SK-N-SH (cell line): ENCODE results near the gene TAOK2. TPM values are rescaled to one million over a fixed set of nuclear protein-coding genes. Genes with fewer than 3 reads are reported as not detected.

Experiments
- CTCF ChIA-PET: fragments of 300-600, 350-600 bp; formaldehyde crosslinking; extraction: SDS; loops from one replicate; lab custom pipeline; 2021; lab: Yijun Ruan, JAX
- POLR2A ChIA-PET: fragments of 350-600 bp; sonication (Branson Sonifier 250); formaldehyde crosslinking; extraction: SDS; loops from one replicate; lab custom pipeline; 2020; ENCODE audit warnings: antibody characterized with exemption, inconsistent platforms; lab: Yijun Ruan, JAX
- DNase-seq: peaks from one replicate; pipeline ENCODE4 v3.0.0; 2012
- H2AFZ ChIP-seq: fragments of 200-600 bp; sonication (generic); 2 replicates; pipeline ENCODE4 v1.8.1; 2016; ENCODE audit warnings: antibody characterized with exemption, mild to moderate bottlenecking, low read depth
- H3F3A ChIP-seq: fragments of 200-600 bp; sonication (generic); replicated peaks from 2 replicates; pipeline ENCODE3; 2016; ENCODE audit warnings: antibody characterized with exemption, mild to moderate bottlenecking; ENCODE audit not compliant: insufficient read depth
- H3K27ac ChIP-seq, 2 experiments: fragments of 200-500 bp in 1 of 2; fragments of 200-600 bp in 1 of 2; sonication (Bioruptor generic) in 1 of 2; sonication (generic), shearing (Covaris generic) in 1 of 2; 2 replicates each; pipeline versions ENCODE4 v1.5.1 to v1.6.1; 2014 to 2016; ENCODE audit warnings: low read depth in 2 of 2, inconsistent platforms in 1 of 2, low read length in 1 of 2, mild to moderate bottlenecking in 1 of 2, mixed read lengths in 1 of 2
- H3K27me3 ChIP-seq: fragments of 200-600 bp; sonication (generic), shearing (Covaris generic); 2 replicates; pipeline ENCODE4 v1.6.1; 2016; ENCODE audit warnings: mixed run types; ENCODE audit not compliant: insufficient read depth
- H3K36me3 ChIP-seq, 2 experiments: fragments of 200-500 bp in 1 of 2; fragments of 200-600 bp in 1 of 2; sonication (Bioruptor generic) in 1 of 2; sonication (generic) in 1 of 2; replicated peaks in 1 of 2; 2 replicates each; pipeline versions ENCODE3 to v1.5.1; 2014 to 2016; ENCODE audit warnings: low read length in 1 of 2, mild to moderate bottlenecking in 1 of 2; ENCODE audit not compliant: insufficient read depth in 2 of 2, control insufficient read depth in 1 of 2
- H3K4me1 ChIP-seq, 2 experiments: fragments of 200-500 bp in 1 of 2; fragments of 200-600 bp in 1 of 2; sonication (Bioruptor generic) in 1 of 2; sonication (generic), shearing (Covaris generic) in 1 of 2; 2 replicates each; pipeline versions ENCODE4 v1.5.1 to v1.6.1; 2014 to 2016; ENCODE audit warnings: low read depth in 1 of 2, low read length in 1 of 2, mixed run types in 1 of 2; ENCODE audit not compliant: insufficient read depth in 2 of 2, control insufficient read depth in 1 of 2
- H3K4me2 ChIP-seq: fragments of 200-600 bp; sonication (generic), shearing (Covaris generic); 2 replicates; pipeline ENCODE4 v1.6.1; 2017; ENCODE audit warnings: mixed run types
- H3K4me3 ChIP-seq, 2 experiments: fragments of 200-500 bp in 1 of 2; fragments of 200-600 bp in 1 of 2; sonication (Bioruptor generic) in 1 of 2; sonication (generic), shearing (Covaris generic) in 1 of 2; 2 replicates each; pipeline versions ENCODE4 v1.5.1 to v1.8.1; 2014 to 2016; ENCODE audit warnings: low read depth in 2 of 2, inconsistent platforms in 1 of 2, low read length in 1 of 2, mild to moderate bottlenecking in 1 of 2, mixed read lengths in 1 of 2, moderate library complexity in 1 of 2
- H3K79me2 ChIP-seq: fragments of 200-600 bp; sonication (generic); 2 replicates; pipeline ENCODE4 v1.8.1; 2017; ENCODE audit warnings: mild to moderate bottlenecking; ENCODE audit not compliant: insufficient read depth
- H3K9ac ChIP-seq: fragments of 200-600 bp; sonication (generic); 2 replicates; pipeline ENCODE4 v1.6.1; 2017; ENCODE audit warnings: mixed run types
- H3K9me2 ChIP-seq: fragments of 200-600 bp; sonication (generic); 2 replicates; pipeline ENCODE4 v1.6.1; 2017; ENCODE audit warnings: mixed run types
- H3K9me3 ChIP-seq: fragments of 200-600 bp; sonication (generic); 2 replicates; pipeline ENCODE4 v1.6.1; 2017; ENCODE audit warnings: mixed run types, mild to moderate bottlenecking, moderate library complexity
- H4K20me1 ChIP-seq: fragments of 200-600 bp; sonication (generic); 2 replicates; pipeline ENCODE4 v1.6.1; 2017; ENCODE audit warnings: mild to moderate bottlenecking, mixed run types; ENCODE audit not compliant: insufficient read depth
- CHD2 ChIP-seq: fragments of 150-350 bp; IDR thresholded peaks from 2 replicates; pipeline ENCODE4 v1.6.1; 2018; ENCODE audit warnings: low read length; ENCODE audit not compliant: partially characterized antibody
- ELF1 ChIP-seq: IDR thresholded peaks from 2 replicates; pipeline ENCODE4 v1.4.0; 2012
- EZH2phosphoT487 ChIP-seq: fragments of 200-600 bp; sonication (generic); IDR thresholded peaks from 2 replicates; pipeline ENCODE4 v1.6.1; 2017; ENCODE audit warnings: low read depth, mixed run types, mild to moderate bottlenecking, antibody characterized with exemption, moderate library complexity, borderline replicate concordance
- FOSL2 ChIP-seq: IDR thresholded peaks from 2 replicates; pipeline ENCODE4 v1.4.0; 2012; ENCODE audit warnings: low read depth, mild to moderate bottlenecking, moderate library complexity, borderline replicate concordance
- FOXM1 ChIP-seq: IDR thresholded peaks from 2 replicates; pipeline ENCODE4 v1.4.0; 2012; ENCODE audit warnings: low read depth, mild to moderate bottlenecking
- GABPA ChIP-seq: IDR thresholded peaks from 2 replicates; pipeline ENCODE4 v1.4.0; 2012; ENCODE audit warnings: low read depth, mild to moderate bottlenecking
- GATA2 ChIP-seq: sonication (generic); formaldehyde crosslinking; IDR thresholded peaks from 2 replicates; pipeline ENCODE4 v1.5.0; 2020; ENCODE audit warnings: mild to moderate bottlenecking, missing genetic modification reagents
- MEF2A ChIP-seq: IDR thresholded peaks from 2 replicates; pipeline ENCODE4 v1.4.0; 2012; ENCODE audit warnings: low read depth, borderline replicate concordance
- NRF1 ChIP-seq: IDR thresholded peaks from 2 replicates; pipeline ENCODE4 v1.6.1; 2012; ENCODE audit warnings: low read depth, mild to moderate bottlenecking, low read length
- RCOR1 ChIP-seq: fragments of 150-350 bp; IDR thresholded peaks from 2 replicates; pipeline ENCODE4 v1.6.1; 2017; ENCODE audit warnings: antibody characterized with exemption, low read length
- SIN3A ChIP-seq: IDR thresholded peaks from 2 replicates; pipeline ENCODE4 v1.6.1; 2012; ENCODE audit warnings: low read depth, mild to moderate bottlenecking, low read length, moderate library complexity, borderline replicate concordance
- SMC3 ChIP-seq: IDR thresholded peaks from 2 replicates; pipeline ENCODE4 v1.6.1; 2012; ENCODE audit warnings: low read depth, low read length, improper control_type of control experiment
- TAF1 ChIP-seq: IDR thresholded peaks from 2 replicates; pipeline ENCODE4 v1.6.1; 2012; ENCODE audit warnings: low read depth, mild to moderate bottlenecking, low read length, moderate library complexity, borderline replicate concordance
- TCF12 ChIP-seq: IDR thresholded peaks from 2 replicates; pipeline ENCODE4 v1.4.0; 2012
- TEAD4 ChIP-seq: IDR thresholded peaks from 2 replicates; pipeline ENCODE4 v1.4.0; 2012; ENCODE audit warnings: mild to moderate bottlenecking, borderline replicate concordance; ENCODE audit not compliant: insufficient read depth
- WGBS: methylation state at CpG from one replicate; pipeline ENCODE4 v1.1.6; 2017; ENCODE audit warnings: low lambda C conversion rate; 5-methylcytosine and 5-hydroxymethylcytosine counted together
- polyA plus RNA-seq, 3 experiments: library from polyadenylated mRNA; depleted of rRNA; stranded (reverse); fragments of >200 nt; gene quantifications; 2 replicates each; pipeline ENCODE4 v1.2.3, GENCODE V29; 2012
- TF ChIP-seq, protein P1 (sequence below): IDR thresholded peaks from 2 replicates; pipeline ENCODE4 v1.4.0; 2012; ENCODE audit warnings: low read depth
- TF ChIP-seq, protein P2 (sequence below): fragments of 200-600 bp; sonication (generic); IDR thresholded peaks from 2 replicates; pipeline ENCODE4 v1.6.1; 2017; ENCODE audit warnings: antibody characterized with exemption, mild to moderate bottlenecking, moderate library complexity
- TF ChIP-seq, protein P3 (sequence below): fragments of 150-350 bp; IDR thresholded peaks from 2 replicates; pipeline ENCODE4 v1.6.1; 2017; ENCODE audit warnings: antibody characterized with exemption, low read length, low read depth, borderline replicate concordance
- TF ChIP-seq, protein P4 (sequence below): fragments of 150-350 bp; IDR thresholded peaks from 2 replicates; pipeline ENCODE4 v1.6.1; 2016; ENCODE audit warnings: mild to moderate bottlenecking, low read depth, low read length

TAOK2 gene
- polyA plus RNA-seq, 1 of the 3 experiments (the other 2 are of a cell fraction), result 21.9 TPM

DNA sequence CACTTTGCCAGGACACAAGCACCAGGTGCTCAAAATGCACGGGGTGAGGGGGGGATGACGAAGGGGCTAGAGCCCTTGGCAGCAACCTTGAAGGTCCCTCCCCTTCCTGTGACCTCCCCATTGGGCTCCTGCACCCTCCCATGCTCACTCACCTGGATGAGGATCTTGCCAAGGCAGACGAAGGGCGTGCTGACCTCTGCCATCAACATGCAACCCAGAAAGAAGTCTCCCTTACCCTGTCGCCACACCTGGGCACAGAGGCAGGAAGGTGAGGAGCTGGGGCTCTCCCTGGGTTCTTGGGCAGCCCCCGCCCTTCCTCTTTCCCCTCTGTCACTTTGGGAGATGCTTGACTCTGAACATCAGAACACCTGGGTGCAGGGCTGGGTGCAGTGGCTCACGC is 51.9 kb downstream of the TAOK2 start:
- POLR2A ChIA-PET, result no interaction called here

DNA sequence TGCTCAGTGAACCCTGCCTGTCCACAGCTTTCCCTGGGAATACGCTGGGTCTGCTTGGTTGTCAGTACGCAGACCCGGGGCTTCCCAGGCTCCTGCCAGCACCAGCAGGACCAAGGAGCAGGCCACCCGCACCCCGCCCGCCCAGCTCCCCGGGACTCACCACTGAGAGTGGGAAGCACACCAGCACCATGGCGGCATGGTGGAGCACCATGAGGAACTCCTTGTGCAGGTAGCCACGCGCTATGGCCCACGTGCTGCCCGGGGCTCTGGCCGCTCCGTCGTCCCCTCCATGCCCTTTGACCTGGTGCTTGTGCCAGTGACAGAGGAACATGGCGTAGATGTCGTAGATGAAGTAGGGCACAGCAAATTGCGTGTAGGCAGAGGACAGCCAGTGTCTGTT is 52.8 kb downstream of the TAOK2 start:
- 84% methylated on average over 6 of the region's 18 CpGs for WGBS
- no peak overlapping the region for H3K9ac ChIP-seq
- DNase-seq, result no peak
- ChIA-PET CTCF (no interaction called here), POLR2A (interaction anchor here (0.6 kb wide), 1 partner anchor 65 kb away, joined by 4 read pairs; the partner anchor contains the start of gene TMEM219)
- no peak for TF ChIP-seq MEF2A
- no peak for TF ChIP-seq ELF1
- TF ChIP-seq, protein P1, sequence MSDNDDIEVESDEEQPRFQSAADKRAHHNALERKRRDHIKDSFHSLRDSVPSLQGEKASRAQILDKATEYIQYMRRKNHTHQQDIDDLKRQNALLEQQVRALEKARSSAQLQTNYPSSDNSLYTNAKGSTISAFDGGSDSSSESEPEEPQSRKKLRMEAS, result no peak
- TF ChIP-seq, protein P2, sequence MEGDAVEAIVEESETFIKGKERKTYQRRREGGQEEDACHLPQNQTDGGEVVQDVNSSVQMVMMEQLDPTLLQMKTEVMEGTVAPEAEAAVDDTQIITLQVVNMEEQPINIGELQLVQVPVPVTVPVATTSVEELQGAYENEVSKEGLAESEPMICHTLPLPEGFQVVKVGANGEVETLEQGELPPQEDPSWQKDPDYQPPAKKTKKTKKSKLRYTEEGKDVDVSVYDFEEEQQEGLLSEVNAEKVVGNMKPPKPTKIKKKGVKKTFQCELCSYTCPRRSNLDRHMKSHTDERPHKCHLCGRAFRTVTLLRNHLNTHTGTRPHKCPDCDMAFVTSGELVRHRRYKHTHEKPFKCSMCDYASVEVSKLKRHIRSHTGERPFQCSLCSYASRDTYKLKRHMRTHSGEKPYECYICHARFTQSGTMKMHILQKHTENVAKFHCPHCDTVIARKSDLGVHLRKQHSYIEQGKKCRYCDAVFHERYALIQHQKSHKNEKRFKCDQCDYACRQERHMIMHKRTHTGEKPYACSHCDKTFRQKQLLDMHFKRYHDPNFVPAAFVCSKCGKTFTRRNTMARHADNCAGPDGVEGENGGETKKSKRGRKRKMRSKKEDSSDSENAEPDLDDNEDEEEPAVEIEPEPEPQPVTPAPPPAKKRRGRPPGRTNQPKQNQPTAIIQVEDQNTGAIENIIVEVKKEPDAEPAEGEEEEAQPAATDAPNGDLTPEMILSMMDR, result no peak
- TF ChIP-seq, protein P3, sequence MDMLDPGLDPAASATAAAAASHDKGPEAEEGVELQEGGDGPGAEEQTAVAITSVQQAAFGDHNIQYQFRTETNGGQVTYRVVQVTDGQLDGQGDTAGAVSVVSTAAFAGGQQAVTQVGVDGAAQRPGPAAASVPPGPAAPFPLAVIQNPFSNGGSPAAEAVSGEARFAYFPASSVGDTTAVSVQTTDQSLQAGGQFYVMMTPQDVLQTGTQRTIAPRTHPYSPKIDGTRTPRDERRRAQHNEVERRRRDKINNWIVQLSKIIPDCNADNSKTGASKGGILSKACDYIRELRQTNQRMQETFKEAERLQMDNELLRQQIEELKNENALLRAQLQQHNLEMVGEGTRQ, result no peak
- no peaks in the 10 kb centered on the region for H3K9me2 ChIP-seq
- H3K9me3 ChIP-seq, result no peaks in the 10 kb centered on the region
- no peaks in the 10 kb centered on the region for H4K20me1 ChIP-seq
- H3K4me1 ChIP-seq, result peaks cover 3 to 21% of the 10 kb centered on the region in 2 experiments; a peak in 2 of 4 replicates
- no peaks in the 10 kb centered on the region for H3K36me3 ChIP-seq
- no peaks in the 10 kb centered on the region for H3K27me3 ChIP-seq
- H3K79me2 ChIP-seq, result no peaks in the 10 kb centered on the region
- no peak overlapping the region for H2AFZ ChIP-seq
- H3K4me2 ChIP-seq, result no peak overlapping the region
- no peak overlapping the region for H3K4me3 ChIP-seq
- H3F3A ChIP-seq, result peaks cover 6% of the 10 kb centered on the region
- H3K27ac ChIP-seq, result no peak overlapping the region

More for the DNA sequence above, 51.9 kb downstream of the TAOK2 start:
- H3K79me2 ChIP-seq, result no peaks in the 10 kb centered on the region
- H3F3A ChIP-seq, result peaks cover 6% of the 10 kb centered on the region
- 60% methylated on average over 7 of the region's 7 CpGs for WGBS
- H3K36me3 ChIP-seq, result no peaks in the 10 kb centered on the region
- no peaks in the 10 kb centered on the region for H3K27me3 ChIP-seq
- no peak overlapping the region for H3K27ac ChIP-seq
- H2AFZ ChIP-seq, result no peak overlapping the region
- no peak for DNase-seq
- TF ChIP-seq TCF12 (no peak), SIN3A (no peak), GABPA (no peak), GATA2 (CRISPR knock-in tag) (no peak), TAF1 (no peak), NRF1 (no peak), TEAD4 (no peak), CHD2 (no peak), SMC3 (no peak), FOSL2 (no peak), FOXM1 (no peak), RCOR1 (no peak), EZH2phosphoT487 (no peak)
- TF ChIP-seq, protein P2, result no peak
- TF ChIP-seq, protein P4, sequence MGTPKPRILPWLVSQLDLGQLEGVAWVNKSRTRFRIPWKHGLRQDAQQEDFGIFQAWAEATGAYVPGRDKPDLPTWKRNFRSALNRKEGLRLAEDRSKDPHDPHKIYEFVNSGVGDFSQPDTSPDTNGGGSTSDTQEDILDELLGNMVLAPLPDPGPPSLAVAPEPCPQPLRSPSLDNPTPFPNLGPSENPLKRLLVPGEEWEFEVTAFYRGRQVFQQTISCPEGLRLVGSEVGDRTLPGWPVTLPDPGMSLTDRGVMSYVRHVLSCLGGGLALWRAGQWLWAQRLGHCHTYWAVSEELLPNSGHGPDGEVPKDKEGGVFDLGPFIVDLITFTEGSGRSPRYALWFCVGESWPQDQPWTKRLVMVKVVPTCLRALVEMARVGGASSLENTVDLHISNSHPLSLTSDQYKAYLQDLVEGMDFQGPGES, result no peak
- TF ChIP-seq, protein P1, result no peak
- no peaks in the 10 kb centered on the region for H3K9me2 ChIP-seq
- H3K4me3 ChIP-seq, result no peak overlapping the region
- no peak overlapping the region for H3K9ac ChIP-seq
- CTCF ChIA-PET, result no interaction called here
- no peaks in the 10 kb centered on the region for H3K9me3 ChIP-seq
- no peak overlapping the region for H3K4me2 ChIP-seq
- H3K4me1 ChIP-seq, result peaks cover 0 to 21% of the 10 kb centered on the region in 2 experiments; a peak in 1 of 4 replicates
- no peaks in the 10 kb centered on the region for H4K20me1 ChIP-seq
